Prostate gland (tissue), 2 donors: Measurements from ENCODE around the gene MGST3. TPM values are rescaled to one million over a fixed set of nuclear protein-coding genes. Genes with fewer than 3 reads are reported as not detected.
A peak's percentile ranks its signal among the peaks of the same experiment; 100 is the strongest.

ENCODE experiments used
- DNase-seq: peaks from one replicate; pipeline ENCODE4 v3.0.0-alpha.2; 2019; ENCODE audit warnings: low spot score
- H3K27ac ChIP-seq, 2 donors: fragments of 200-600 bp; sonication (generic); 2 replicates each; pipeline ENCODE4 v1.5.1; 2017 to 2019
- H3K27me3 ChIP-seq: fragments of 200-600 bp; sonication (generic); replicated peaks from 2 replicates; pipeline ENCODE4 v1.5.1; 2019; ENCODE audit not compliant: insufficient read depth
- H3K36me3 ChIP-seq, 2 donors: fragments of 200-600 bp; sonication (generic); 1 replicate in 1 of 2; 2 replicates in 1 of 2; pipeline versions ENCODE4 v1.5.1 to v1.8.1; 2017 to 2019
- H3K4me1 ChIP-seq: fragments of 200-600 bp; sonication (generic); replicated peaks from 2 replicates; pipeline ENCODE4 v1.5.1; 2019
- H3K4me3 ChIP-seq, 2 donors: fragments of 200-600 bp; sonication (generic); 2 replicates each; pipeline ENCODE4 v1.5.1; 2017 to 2019
- H3K9me3 ChIP-seq: fragments of 200-600 bp; sonication (generic); 2 replicates; pipeline ENCODE4 v1.5.1; 2017
- POLR2A ChIP-seq: fragments of 450-650 bp; IDR thresholded peaks from one replicate; pipeline ENCODE4 v1.6.1; 2016; ENCODE audit warnings: antibody characterized with exemption, mild to moderate bottlenecking
- POLR2AphosphoS5 ChIP-seq: sonication (generic); formaldehyde crosslinking; IDR thresholded peaks from one replicate; pipeline ENCODE4 v1.6.1; 2017; ENCODE audit warnings: antibody characterized with exemption
- WGBS: methylation state at CpG from one replicate; pipeline ENCODE4 v1.1.5; 2018; 5-methylcytosine and 5-hydroxymethylcytosine counted together
- intact Hi-C: fragments of 100-400 bp; cut with DNase I; formaldehyde crosslinking; loops from one replicate; pipeline ENCODE4 v1.14.2; 2022
- total RNA-seq, 2 donors: library from RNA; depleted of rRNA; stranded (reverse); fragments of >200 nt; gene quantifications; one replicate each; pipeline ENCODE4 v1.1.0, GENCODE V29; 2016
- TF ChIP-seq, protein P1 (sequence below), 4 experiments: fragments of 200-600 bp in 2 of 4; fragments of 450-650 bp in 2 of 4; sonication (generic) in 2 of 4; IDR thresholded peaks; 1 replicate in 3 of 4; 2 replicates in 1 of 4; pipeline ENCODE4 v1.5.1; 2016 to 2019; ENCODE audit warnings: antibody characterized with exemption in 4 of 4, mild to moderate bottlenecking in 2 of 4, moderate library complexity in 2 of 4

Gene MGST3
- total RNA-seq, 2 donors from 2014 or later = 209 to 270 TPM

DNA sequence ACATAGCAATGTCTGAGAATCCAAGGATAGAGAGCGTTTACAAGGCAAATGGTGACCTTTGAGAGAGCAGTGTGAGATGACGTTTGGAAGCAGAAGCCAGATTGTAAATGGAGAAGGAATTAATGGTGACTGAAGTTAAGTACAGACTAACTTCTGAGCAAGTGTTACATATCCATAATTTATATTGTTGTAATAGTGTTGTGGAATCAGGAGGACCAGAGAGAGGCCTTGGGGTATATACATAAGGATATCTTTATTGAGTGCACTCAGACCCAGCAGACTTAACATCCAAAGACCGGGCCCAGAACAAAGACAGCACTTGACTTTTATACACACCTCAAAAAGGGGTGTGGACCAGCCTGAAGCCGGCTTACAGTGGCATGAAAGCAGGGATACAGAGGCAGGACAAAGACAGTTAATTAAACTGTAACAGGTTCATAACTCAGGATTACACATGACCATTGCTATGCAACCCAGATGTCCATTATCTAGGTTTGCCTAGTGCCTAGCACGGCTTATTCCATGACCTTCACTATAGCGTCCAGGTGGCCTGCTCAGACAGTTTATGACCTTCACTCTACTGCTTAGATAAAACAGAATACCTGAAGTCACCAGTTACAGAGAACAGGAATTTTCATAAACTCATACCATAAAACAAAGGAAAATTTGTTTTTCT is 2.7 kb upstream of the MGST3 start:
- no peaks in the 10 kb centered on the region for H3K36me3 ChIP-seq
- no peaks in the 10 kb centered on the region for H3K9me3 ChIP-seq
- H3K4me3 ChIP-seq = no peak overlapping the region
- no peak for DNase-seq
- H3K4me1 ChIP-seq = peaks cover 5% of the 10 kb centered on the region
- WGBS = 82% methylated on average over 6 of the region's 6 CpGs
- no peak overlapping the region for H3K27ac ChIP-seq
- TF ChIP-seq POLR2A (no peak), POLR2AphosphoS5 (no peak)
- TF ChIP-seq, protein P1, sequence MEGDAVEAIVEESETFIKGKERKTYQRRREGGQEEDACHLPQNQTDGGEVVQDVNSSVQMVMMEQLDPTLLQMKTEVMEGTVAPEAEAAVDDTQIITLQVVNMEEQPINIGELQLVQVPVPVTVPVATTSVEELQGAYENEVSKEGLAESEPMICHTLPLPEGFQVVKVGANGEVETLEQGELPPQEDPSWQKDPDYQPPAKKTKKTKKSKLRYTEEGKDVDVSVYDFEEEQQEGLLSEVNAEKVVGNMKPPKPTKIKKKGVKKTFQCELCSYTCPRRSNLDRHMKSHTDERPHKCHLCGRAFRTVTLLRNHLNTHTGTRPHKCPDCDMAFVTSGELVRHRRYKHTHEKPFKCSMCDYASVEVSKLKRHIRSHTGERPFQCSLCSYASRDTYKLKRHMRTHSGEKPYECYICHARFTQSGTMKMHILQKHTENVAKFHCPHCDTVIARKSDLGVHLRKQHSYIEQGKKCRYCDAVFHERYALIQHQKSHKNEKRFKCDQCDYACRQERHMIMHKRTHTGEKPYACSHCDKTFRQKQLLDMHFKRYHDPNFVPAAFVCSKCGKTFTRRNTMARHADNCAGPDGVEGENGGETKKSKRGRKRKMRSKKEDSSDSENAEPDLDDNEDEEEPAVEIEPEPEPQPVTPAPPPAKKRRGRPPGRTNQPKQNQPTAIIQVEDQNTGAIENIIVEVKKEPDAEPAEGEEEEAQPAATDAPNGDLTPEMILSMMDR (IDR thresholded peaks at IDR 0.05) = no peak
- H3K27me3 ChIP-seq = no peaks in the 10 kb centered on the region
- intact Hi-C loops = no loop called here

DNA sequence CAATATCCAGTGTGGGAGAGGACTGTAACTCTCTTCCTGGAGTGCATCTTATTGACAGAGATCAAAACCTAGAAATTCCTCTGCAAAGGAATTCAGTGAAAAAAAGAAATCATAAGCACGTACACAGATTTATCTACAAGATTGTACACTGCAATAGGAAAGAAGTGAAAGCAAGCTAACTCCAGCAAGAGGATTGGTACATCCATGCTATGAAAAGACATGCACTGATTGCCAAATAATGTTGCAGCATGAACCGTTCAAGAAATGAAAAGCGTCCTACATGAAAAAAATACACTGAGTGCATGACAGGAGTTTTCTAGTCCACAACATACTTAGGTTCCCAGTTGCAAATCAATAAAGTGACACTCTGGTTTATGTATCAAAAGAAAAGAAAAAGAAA is 1.9 kb upstream of the MGST3 start:
- Histone ChIP-seq H3K27ac (no peak overlapping the region), H3K27me3 (no peaks in the 10 kb centered on the region), H3K36me3 (no peaks in the 10 kb centered on the region), H3K9me3 (no peaks in the 10 kb centered on the region), H3K4me3 (no peak overlapping the region), H3K4me1 (peaks cover 5% of the 10 kb centered on the region)
- no peak for DNase-seq
- WGBS = 54% methylated on average over 3 of the region's 3 CpGs
- intact Hi-C loops = no loop called here
- TF ChIP-seq, protein P1 (IDR thresholded peaks at IDR 0.05) = no peak

DNA sequence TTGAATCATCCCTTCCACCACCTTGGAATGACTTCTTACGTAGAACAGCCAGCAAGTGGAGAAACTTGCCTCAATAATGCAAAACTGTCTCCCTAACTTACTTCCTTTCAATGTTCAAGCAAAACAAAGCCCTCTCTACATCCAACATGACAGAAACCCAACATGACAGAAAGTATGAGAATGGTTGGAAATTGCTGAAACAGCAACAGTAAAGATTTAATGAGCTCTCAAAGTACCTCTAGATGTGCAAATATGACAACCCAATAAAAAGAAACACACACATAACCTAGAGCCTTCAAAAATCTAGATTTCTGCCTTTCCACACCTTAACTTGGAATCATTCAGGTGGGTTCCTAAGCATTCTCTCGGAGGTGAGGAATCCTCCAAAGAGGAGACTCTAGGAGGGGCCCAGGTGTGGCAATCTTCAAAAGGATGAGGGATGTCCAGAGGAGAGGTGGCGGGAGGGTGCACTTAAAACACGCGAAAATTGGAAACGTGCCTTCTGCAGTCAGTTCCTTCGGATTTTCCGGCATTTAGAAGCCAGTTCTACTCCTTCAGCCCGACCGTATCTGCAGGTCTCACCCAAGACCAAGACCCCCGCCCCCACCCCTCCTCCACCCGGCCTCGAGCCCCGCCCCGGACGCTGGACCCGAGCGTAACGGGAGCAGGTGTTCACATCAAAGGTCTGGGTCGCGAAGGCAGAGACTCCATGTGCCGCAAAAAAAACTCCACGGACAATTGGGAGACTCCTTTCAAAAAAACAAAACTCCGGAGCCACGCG is 996 bp upstream of the MGST3 start:
- DNase-seq = peak; percentile 5

DNA sequence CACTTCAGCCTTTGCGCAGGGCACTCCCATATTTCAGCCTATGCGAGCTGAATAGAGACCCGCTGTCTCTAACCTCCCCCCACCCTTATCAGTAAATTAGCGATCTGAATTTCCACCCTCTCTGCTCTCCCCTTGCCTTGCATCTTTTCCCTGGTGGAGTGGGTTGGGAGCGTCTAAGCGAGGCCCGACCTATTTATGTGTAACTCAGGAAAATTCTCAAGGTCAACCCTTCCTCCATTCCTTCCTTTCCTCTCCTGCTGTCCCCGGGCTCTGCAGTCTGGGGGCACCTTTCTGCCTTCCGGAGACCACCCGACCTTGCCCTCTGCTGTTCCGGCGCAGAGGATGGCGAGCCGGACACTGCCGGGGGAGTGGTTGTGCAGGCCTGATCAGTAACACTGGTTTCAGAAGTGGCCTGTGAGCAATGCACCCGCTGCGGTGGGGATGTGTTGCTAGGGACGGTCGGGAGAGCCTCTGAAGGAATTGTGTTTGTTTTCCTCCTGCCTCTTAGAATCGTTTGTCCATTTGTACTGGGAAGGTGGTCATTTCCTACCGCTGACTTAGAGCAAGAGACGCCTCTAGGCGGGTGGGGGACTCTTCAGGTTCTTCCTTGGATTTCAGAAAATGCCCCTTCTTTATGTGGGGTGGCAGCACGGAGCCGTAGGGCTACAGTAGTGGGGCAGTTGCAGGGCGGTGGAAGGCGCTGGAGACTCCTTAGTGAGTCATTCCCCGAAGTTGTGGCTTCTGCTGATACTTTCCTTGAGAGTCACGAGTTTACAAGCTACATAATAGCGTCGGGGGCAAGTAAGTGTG is 513 bp downstream of the MGST3 start:
- peak; percentile 53 for DNase-seq
- under 1% methylated on average over 31 of the region's 31 CpGs for WGBS
- H3K9me3 ChIP-seq = no peaks in the 10 kb centered on the region
- H3K36me3 ChIP-seq = no peaks in the 10 kb centered on the region
- H3K4me3 ChIP-seq = peak overlapping the region; percentile 63 to 77
- intact Hi-C loops = loop anchor here (2.0 kb wide), 2 partner anchors 67 to 137 kb away; partner anchors contain the start of genes ALDH9A1 and TMCO1
- H3K27ac ChIP-seq = peak overlapping the region; percentile 87 to 92
- H3K27me3 ChIP-seq = no peaks in the 10 kb centered on the region
- peaks cover 5% of the 10 kb centered on the region for H3K4me1 ChIP-seq
- TF ChIP-seq POLR2AphosphoS5 = no peak
- TF ChIP-seq, protein P1 (IDR thresholded peaks at IDR 0.05) = peak in 1 of 4 experiments; percentile 1

More for the DNA sequence above, 996 bp upstream of the MGST3 start:
- Histone ChIP-seq H3K36me3 (no peaks in the 10 kb centered on the region), H3K4me3 (peak overlapping the region; percentile 63 to 77), H3K4me1 (peaks cover 5% of the 10 kb centered on the region), H3K9me3 (no peaks in the 10 kb centered on the region), H3K27me3 (no peaks in the 10 kb centered on the region), H3K27ac (peak overlapping the region; percentile 87 to 92)
- 4% methylated on average over 26 of the region's 26 CpGs for WGBS
- no peak for TF ChIP-seq POLR2AphosphoS5
- TF ChIP-seq, protein P1 (IDR thresholded peaks at IDR 0.05) = no peak
- TF ChIP-seq POLR2A = no peak
- intact Hi-C loops = no loop called here
